NOMO-1 (cell line): Measurements from ENCODE around the gene RETREG2.
A peak's percentile ranks its signal among the peaks of the same experiment; 100 is the strongest.

Experiments
- DNase-seq, 2 experiments: peaks; one replicate each; lab custom pipeline; 2025; ENCODE audit not compliant: unreplicated experiment in 2 of 2; lab: John Stamatoyannopoulos, UW

Gene RETREG2

DNA sequence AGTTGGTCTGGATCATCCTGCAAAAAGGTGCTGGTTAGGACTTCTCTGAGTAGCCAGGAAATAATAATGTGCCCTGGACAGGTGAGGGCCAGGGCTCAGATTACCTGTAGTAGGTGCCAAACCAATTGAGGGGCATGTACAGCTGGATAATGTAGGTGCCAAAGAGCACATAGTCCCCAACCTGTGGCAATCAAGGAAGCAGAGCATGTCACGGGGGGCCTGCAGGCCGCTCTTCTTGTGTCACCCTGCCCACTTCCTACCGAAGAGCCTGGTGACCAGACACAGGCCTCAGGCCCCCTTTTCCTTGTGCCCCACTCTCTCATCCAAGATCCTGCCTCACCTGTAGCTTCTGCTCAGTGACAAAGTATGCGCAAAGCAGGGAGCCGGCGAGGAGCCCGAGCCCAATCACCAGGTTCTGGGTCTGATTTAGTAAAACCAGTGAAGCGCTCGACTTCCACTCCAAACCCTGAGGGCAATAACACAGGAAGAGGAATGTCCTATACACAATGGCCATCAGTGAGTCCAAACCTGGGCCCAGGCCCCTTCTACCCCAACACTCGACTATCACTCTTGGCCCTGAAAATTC lies 35.5 kb downstream of the RETREG2 start:
- DNase-seq = no peak

- no peak for DNase-seq
Observed at GRCh38 chr2:219214141-219214540, 36.1 kb downstream of the RETREG2 start.

GRCh38 chr2:219214786-219215185 lies 36.7 kb downstream of the RETREG2 start:
- DNase-seq = no peak

GRCh38 chr2:219215871-219216534 lies 37.9 kb downstream of the RETREG2 start:
- no peak for DNase-seq

- no peak for DNase-seq
Observed at GRCh38 chr2:219216535-219216915, 38.5 kb downstream of the RETREG2 start.

- DNase-seq = no peak
Observed at GRCh38 chr2:219218217-219218731, 40.2 kb downstream of the RETREG2 start.

DNA sequence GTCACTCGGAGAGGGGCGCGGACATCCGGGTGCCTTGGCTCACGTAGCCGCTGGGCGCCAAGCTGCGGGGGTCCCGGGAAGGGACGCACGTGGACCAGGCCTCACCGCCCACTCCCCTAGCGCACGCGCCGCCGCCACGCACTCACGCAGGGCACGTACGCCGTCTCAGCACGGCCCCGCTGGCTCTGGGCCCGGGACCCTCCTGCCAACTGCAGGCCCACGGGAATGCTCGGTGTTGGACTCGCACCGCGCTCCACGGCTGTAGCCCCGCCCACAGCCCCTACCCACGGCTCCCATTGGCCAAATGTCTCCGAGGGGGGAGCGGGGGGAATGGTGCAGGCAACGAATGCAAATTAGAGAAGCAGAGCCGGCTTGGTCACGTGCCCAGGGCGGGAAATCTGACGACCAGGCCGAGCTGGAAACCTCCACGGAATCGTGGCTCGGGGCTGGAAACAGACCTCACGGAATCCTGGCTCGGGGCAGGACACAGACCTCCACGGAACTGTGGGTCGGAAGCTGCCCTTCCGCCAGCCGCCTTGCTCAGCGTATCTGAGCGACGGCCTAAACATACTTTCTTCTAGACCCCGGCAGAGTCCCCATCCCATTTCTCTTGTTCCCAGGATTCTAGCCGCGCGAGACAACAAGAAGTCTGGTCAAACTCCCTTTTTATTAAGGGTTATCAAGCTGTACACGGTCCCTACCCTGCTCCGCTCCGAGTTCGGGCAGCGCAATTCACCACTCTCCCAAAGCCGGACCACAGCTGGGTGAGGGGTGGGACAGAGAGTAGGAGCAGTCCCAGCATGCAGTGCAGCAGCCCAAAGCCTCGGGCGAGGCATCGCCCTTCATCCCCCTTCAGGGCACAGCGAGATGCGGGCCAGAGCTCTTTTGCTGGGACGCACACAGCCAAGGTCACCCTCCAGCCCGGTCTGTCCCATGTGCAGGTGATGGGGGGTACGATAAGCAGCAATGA lies 40.9 kb downstream of the RETREG2 start, which contains the start of gene ABCB6:
TSS of gene ABCB6 (minus strand) at position 227 of the 970 bp plus-strand sequence. CDS start 285 bp downstream, outside the sequence.
- no peak for DNase-seq

DNA sequence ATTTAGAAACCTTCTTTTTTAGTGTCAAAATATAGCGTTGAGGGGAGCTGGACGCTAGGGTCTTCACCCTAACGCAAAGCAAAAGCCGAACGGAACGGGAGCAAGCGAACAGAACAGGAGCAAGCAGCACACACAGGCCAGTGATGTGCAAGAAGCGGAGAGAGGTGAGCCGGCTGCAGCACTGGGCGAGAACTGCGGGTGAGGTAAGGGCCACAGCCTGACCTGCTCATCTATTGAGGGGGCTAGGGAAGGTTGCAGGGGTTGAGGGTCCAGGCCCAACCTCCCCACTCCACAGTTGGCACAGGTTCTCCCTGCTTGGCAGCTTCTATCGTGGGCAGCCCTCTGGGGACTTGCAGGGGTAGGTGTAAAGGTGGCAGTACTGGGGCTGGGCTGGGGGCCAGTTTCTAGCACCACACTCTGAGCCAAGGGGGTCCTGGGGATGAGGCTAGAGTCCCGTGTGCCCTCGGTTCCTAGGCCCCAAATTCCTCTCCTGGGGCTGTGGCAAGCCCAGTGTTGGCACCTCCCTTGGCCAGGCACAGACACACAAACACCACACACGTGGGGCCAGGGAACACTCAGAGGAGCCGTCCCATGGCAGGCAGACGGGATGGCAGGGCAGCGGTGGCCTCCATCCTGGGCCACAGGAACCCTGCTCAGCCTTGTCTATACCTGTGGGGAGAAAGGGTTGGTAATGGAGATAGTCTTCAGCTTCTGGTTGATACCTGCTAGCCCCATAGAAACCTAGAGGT lies 41.9 kb downstream of the RETREG2 start:
- no peak for DNase-seq

DNA sequence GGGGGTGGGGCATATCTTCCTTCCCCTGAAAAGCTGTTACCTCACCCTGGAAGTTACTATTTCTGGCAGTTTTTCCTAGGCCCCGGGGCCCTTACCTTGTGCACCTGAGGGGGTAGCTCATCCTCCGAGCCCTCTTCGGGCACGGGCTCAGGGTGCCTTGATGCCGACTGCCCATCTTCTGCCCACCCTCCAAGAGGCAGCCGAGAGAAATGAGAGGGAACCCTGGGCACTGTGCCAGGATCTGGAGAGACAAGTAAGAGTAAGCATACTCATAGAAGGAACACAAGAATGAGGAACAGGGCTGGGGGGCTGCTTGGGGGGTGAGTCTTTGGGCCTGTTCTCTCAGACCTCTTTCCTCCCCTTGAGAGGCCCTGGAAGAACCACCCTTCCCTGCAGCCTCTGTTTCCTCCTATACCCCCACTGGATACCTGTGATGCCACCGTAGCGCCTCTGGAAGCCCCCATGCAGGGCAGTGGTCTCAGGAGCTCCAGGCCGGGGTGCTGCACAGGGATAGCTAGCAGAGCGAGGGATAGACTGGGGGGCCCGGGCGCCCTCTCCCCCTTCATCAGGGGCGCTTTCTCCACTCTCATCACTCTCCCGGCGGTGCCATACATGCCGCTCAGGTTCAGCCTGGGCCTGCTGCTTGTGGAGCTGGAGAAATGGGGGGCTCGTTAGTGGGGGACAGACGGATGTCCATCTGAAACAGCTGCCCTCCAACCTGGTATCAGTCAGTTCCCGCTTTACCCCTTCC lies 42.8 kb downstream of the RETREG2 start:
- DNase-seq = no peak

GRCh38 chr2:219221957-219222518 lies 44.0 kb downstream of the RETREG2 start:
- DNase-seq = no peak

GRCh38 chr2:219223831-219224610 lies 45.9 kb downstream of the RETREG2 start:
- no peak for DNase-seq

GRCh38 chr2:219225350-219225749 lies 47.3 kb downstream of the RETREG2 start:
- peak; percentile 53 to 75 for DNase-seq

DNA sequence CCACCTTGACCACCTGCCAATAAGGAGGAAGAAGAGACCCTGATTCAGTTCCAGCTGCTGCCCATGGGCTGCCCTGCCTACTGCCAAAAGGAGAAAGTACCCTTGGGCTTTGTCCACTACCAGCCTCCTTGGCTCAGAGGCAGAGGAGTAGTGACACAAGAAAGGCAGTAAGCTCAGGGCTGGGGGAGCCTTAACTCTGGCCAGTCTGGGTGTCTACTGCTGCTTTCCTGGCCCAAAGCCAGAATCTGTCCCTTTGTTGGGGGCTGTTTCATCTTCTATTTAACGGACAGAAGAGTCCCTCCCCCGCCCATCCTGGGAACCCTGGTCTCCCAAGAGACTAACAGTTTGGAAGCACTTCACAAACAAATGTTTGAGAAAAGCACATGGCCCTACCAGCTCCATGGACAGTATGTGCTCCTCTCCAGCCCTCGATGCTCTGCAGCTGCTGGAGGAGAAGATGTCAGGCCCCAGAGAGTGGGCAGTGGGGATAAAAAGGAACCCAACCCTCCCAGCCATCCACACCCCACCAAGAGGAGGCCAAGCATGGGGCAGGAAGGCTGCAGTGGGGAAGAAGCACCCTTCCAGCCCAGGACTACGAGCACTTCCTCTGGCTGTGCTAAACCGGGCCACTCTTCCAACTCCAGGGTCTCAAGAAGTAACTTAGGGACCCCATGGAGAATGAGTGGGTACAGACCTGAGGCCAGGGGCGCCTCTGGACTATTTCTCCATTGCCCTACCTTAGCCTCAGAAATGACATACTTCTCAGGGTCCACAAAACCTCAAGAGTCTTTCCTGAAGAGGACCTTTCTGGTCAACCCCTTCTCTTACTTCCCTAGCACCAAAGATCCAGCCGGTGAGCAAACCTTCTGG lies 50.2 kb downstream of the RETREG2 start:
- DNase-seq = peak in 1 of 2 experiments; percentile 17

GRCh38 chr2:219228911-219229304 lies 50.8 kb downstream of the RETREG2 start:
- DNase-seq = no peak

DNA sequence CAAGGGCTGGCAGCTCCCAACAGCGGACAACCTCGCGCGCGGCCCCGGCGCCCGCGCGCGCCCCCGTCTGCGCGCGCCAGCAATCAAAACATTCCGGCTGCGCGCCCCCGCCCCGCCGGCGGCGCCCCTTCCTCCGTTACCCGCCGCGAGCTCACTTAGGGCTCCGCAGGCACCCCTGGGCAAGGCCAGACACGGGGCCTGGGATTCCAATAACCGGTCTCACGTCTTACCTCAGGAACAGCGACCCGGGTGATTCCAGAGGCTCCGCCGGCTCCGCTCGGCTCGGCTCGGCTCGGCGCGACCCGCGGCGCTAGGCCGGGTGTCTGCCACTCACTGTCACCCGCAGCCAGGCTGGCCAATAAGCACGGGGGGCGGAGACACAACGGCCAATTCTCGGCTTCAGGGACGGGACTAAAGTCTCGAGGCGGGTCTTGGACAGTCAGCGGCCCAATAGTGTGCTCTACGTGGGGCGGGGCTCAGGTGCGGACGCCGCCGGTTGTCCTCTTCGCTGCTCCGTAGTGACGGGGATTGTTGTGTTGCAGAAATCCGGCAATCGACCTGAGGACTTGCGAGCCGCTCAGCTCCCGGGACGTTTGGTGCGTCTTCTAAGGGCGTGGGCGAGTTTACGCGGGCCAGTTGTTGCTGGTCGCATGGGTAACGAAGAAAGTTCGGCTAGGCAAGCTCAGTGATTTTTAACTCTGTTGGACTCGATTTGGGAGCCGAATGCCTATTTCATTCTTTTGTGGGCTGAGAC lies 51.4 kb downstream of the RETREG2 start, which contains the start of the genes ANKZF1 and ATG9A:
TSS of gene ANKZF1 (plus strand) at position 502 of the 754 bp plus-strand sequence. CDS start 452 bp downstream, outside the sequence.
TSS of gene ATG9A (minus strand) at position 332 of the 754 bp plus-strand sequence. CDS start 1,612 bp downstream, outside the sequence.
- DNase-seq = peak; percentile 99

DNA sequence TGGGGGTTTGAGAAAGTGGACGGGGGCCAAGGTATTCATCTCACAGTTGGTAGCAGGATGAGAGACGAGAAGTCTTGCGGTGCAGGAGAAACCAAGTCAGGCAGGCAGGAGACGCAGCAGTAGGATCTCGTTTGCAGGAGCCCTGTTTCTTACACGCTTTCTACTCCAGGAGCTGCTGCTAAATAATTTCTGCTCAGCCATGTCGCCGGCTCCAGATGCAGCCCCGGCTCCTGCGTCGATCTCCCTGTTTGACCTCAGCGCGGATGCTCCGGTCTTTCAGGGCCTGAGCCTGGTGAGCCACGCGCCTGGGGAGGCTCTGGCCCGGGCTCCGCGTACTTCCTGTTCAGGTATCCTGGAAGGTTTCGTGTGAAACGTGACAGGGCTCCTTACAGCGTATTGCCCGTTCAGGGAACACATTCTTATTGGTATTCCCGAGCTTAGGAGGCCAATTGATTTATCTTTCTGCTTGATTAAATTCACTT lies 52.0 kb downstream of the RETREG2 start:
- DNase-seq = peak in 1 of 2 experiments; percentile 43

DNA sequence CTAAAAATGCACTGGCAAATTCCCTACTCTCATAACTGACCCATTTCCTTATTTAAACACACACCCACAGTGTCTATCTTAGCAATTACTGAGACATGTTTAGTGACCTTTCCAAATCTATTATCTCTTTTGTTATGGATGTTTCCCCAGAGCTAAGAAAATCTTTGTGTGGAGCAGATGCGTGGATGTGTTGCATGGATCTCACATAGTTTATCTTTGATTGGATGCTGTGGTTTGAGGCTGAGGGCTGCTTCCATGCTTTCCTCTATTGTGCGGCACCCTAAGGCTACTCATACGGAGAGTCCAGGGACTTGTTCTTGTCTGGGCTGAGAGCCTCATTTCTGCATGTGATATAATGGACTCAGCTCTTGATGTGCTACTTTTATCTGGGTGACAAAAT lies 56.3 kb downstream of the RETREG2 start:
- no peak for DNase-seq
